H9 (cell line): Measurements from ENCODE around the gene ITGA8. TPM values are rescaled to one million over a fixed set of nuclear protein-coding genes. Genes with fewer than 3 reads are reported as not detected.

Experiments used
- DNase-seq: peaks from one replicate; pipeline ENCODE4 v3.0.0-alpha.2; 2017
- H2AFZ ChIP-seq: one replicate; pipeline ENCODE4 v1.6.1; 2013; ENCODE audit warnings: mild to moderate bottlenecking, low read length, control low read depth, moderate library complexity
- H2AK5ac ChIP-seq: 2 replicates; pipeline ENCODE4 v1.6.1; 2013; ENCODE audit warnings: low read length, control low read depth, mixed read lengths; ENCODE audit not compliant: insufficient read length
- H2BK120ac ChIP-seq: one replicate; pipeline ENCODE4 v1.6.1; 2013; ENCODE audit warnings: low read depth, mild to moderate bottlenecking, low read length, control low read depth, inconsistent platforms; ENCODE audit not compliant: poor library complexity, severe bottlenecking
- H2BK12ac ChIP-seq: 2 replicates; pipeline ENCODE4 v1.6.1; 2013; ENCODE audit warnings: low read length, control low read depth, mixed read lengths, low read depth; ENCODE audit not compliant: insufficient read length
- H2BK15ac ChIP-seq: 2 replicates; pipeline ENCODE4 v1.6.1; 2013; ENCODE audit warnings: low read depth, low read length, control low read depth
- H2BK20ac ChIP-seq: one replicate; pipeline ENCODE4 v1.6.1; 2013; ENCODE audit warnings: low read depth, mild to moderate bottlenecking, low read length, control low read depth, inconsistent platforms; ENCODE audit not compliant: poor library complexity, severe bottlenecking
- H2BK5ac ChIP-seq: 2 replicates; pipeline ENCODE4 v1.6.1; 2013; ENCODE audit warnings: low read length, control low read depth, mixed read lengths; ENCODE audit not compliant: insufficient read length
- H3K14ac ChIP-seq: 2 replicates; pipeline ENCODE4 v1.6.1; 2013; ENCODE audit warnings: low read length, control low read depth; ENCODE audit not compliant: insufficient read depth
- H3K18ac ChIP-seq: 2 replicates; pipeline ENCODE4 v1.6.1; 2013; ENCODE audit warnings: low read depth, mild to moderate bottlenecking, mixed read lengths, low read length, control low read depth; ENCODE audit not compliant: insufficient read length
- H3K23ac ChIP-seq: 2 replicates; pipeline ENCODE4 v1.6.1; 2013; ENCODE audit warnings: low read length, control low read depth, mixed read lengths, low read depth; ENCODE audit not compliant: insufficient read length
- H3K23me2 ChIP-seq: 2 replicates; pipeline ENCODE4 v1.6.1; 2013; ENCODE audit warnings: low read depth, mild to moderate bottlenecking, mixed read lengths, low read length, control low read depth; ENCODE audit not compliant: insufficient read length, poor library complexity, severe bottlenecking
- H3K27ac ChIP-seq: 2 replicates; pipeline ENCODE4 v1.5.1; 2013; ENCODE audit warnings: low read length, control low read depth, mixed read lengths, low read depth; ENCODE audit not compliant: insufficient read length
- H3K27me3 ChIP-seq: 2 replicates; pipeline ENCODE4 v1.6.1; 2013; ENCODE audit warnings: low read length, control low read depth, inconsistent platforms; ENCODE audit not compliant: insufficient read depth
- H3K4ac ChIP-seq: 2 replicates; pipeline ENCODE4 v1.6.1; 2013; ENCODE audit warnings: low read depth, mild to moderate bottlenecking, control low read depth, inconsistent platforms, low read length, moderate library complexity
- H3K4me1 ChIP-seq: 2 replicates; pipeline ENCODE4 v1.6.1; 2013; ENCODE audit warnings: low read length, control low read depth, inconsistent platforms; ENCODE audit not compliant: insufficient read depth
- H3K4me2 ChIP-seq: 2 replicates; pipeline ENCODE4 v1.6.1; 2013; ENCODE audit warnings: low read length, control low read depth, mixed read lengths; ENCODE audit not compliant: insufficient read length, insufficient read depth
- H3K56ac ChIP-seq: 2 replicates; pipeline ENCODE4 v1.6.1; 2013; ENCODE audit warnings: low read depth, mild to moderate bottlenecking, mixed read lengths, low read length, control low read depth; ENCODE audit not compliant: insufficient read length
- H3K79me1 ChIP-seq: 2 replicates; pipeline ENCODE4 v1.6.1; 2013; ENCODE audit warnings: low read depth, mild to moderate bottlenecking, moderate library complexity, low read length, control low read depth, inconsistent platforms; ENCODE audit not compliant: insufficient read depth, poor library complexity, severe bottlenecking
- H3K79me2 ChIP-seq: 2 replicates; pipeline ENCODE4 v1.6.1; 2013; ENCODE audit warnings: low read length, control low read depth, inconsistent platforms; ENCODE audit not compliant: insufficient read depth
- H3K9ac ChIP-seq: 2 replicates; pipeline ENCODE4 v1.6.1; 2013; ENCODE audit warnings: low read length, control low read depth, mixed read lengths; ENCODE audit not compliant: insufficient read length; ENCODE audit errors: extremely low read depth
- H3K9me3 ChIP-seq: one replicate; pipeline ENCODE4 v1.6.1; 2013; ENCODE audit warnings: low read depth, low read length, inconsistent platforms; ENCODE audit not compliant: control insufficient read depth
- H3T11ph ChIP-seq: one replicate; pipeline ENCODE4 v1.6.1; 2013; ENCODE audit warnings: mild to moderate bottlenecking, low read length, control low read depth, inconsistent platforms
- H4K20me1 ChIP-seq: one replicate; pipeline ENCODE4 v1.6.1; 2013; ENCODE audit not compliant: control insufficient read depth, insufficient read length, insufficient read depth
- H4K5ac ChIP-seq: 2 replicates; pipeline ENCODE4 v1.6.1; 2013; ENCODE audit warnings: low read depth, mild to moderate bottlenecking, mixed read lengths, low read length, control low read depth; ENCODE audit not compliant: insufficient read length
- H4K8ac ChIP-seq: replicated peaks from 2 replicates; pipeline ENCODE4 v1.6.1; 2013; ENCODE audit warnings: low read length, control low read depth, mixed read lengths, low read depth; ENCODE audit not compliant: insufficient read length
- H4K91ac ChIP-seq: 2 replicates; pipeline ENCODE4 v1.6.1; 2013; ENCODE audit warnings: low read depth, mild to moderate bottlenecking, moderate library complexity, mixed read lengths, low read length, control low read depth; ENCODE audit not compliant: insufficient read length
- H3K27ac Mint-ChIP-seq, 3 experiments: 2 replicates in 2 of 3; 3 replicates in 1 of 3; pipeline ENCODE4 v1.8.0; 2020 to 2021; ENCODE audit warnings: mixed read lengths in 3 of 3, mild to moderate bottlenecking in 1 of 3, moderate library complexity in 1 of 3
- H3K27me3 Mint-ChIP-seq: 2 replicates; pipeline ENCODE4 v1.8.0; 2021; ENCODE audit warnings: low read depth, mild to moderate bottlenecking, moderate library complexity, mixed read lengths
- H3K36me3 Mint-ChIP-seq, 3 experiments: 2 replicates in 2 of 3; 3 replicates in 1 of 3; pipeline ENCODE4 v1.8.0; 2020 to 2021; ENCODE audit warnings: low read depth in 3 of 3, mixed read lengths in 3 of 3; ENCODE audit not compliant: insufficient read depth in 1 of 3
- H3K4me1 Mint-ChIP-seq, 2 experiments: 2 replicates each; pipeline ENCODE4 v1.8.0; 2020; ENCODE audit warnings: mixed read lengths in 2 of 2
- H3K4me3 Mint-ChIP-seq, 2 experiments: 2 replicates in 1 of 2; 3 replicates in 1 of 2; pipeline ENCODE4 v1.8.0; 2020 to 2021; ENCODE audit warnings: mild to moderate bottlenecking in 2 of 2, mixed read lengths in 2 of 2, moderate library complexity in 1 of 2
- H3K9me3 Mint-ChIP-seq, 2 experiments: 2 replicates in 1 of 2; 3 replicates in 1 of 2; pipeline ENCODE4 v1.8.0; 2020; ENCODE audit warnings: mild to moderate bottlenecking in 2 of 2, mixed read lengths in 2 of 2, moderate library complexity in 1 of 2
- WGBS: extraction: QIAGEN DNeasy Blood & Tissue Kit; methylation state at CpG from one replicate; pipeline ENCODE4 v1.1.7; 2013; ENCODE audit warnings: missing lambda C conversion rate, low lambda C conversion rate, mixed read lengths; ENCODE audit not compliant: insufficient read length; ENCODE audit errors: extremely low coverage; 5-methylcytosine and 5-hydroxymethylcytosine counted together
- total RNA-seq: library from RNA; stranded (reverse); gene quantifications from 2 replicates; pipeline ENCODE4 v1.2.1, GENCODE V29; 2021
- TF ChIP-seq, protein P1 (sequence below): fragments of 200-600 bp; sonication (generic); conservative IDR thresholded peaks from 3 replicates; pipeline ENCODE4 v1.8.0; 2021; ENCODE audit warnings: antibody characterized with exemption, mild to moderate bottlenecking

Gene ITGA8
- total RNA-seq, 1 experiment from 2014 or later: not detected

- no peaks in the 10 kb centered on the region; a peak in 1 of 4 replicates for H3K4me1 Mint-ChIP-seq
- H2AK5ac ChIP-seq: no peak overlapping the region
- H2BK5ac ChIP-seq: no peak overlapping the region
- peak; percentile 53 for DNase-seq
- no peak overlapping the region for H2AFZ ChIP-seq
- H3K14ac ChIP-seq: no peak overlapping the region
- H3K79me1 ChIP-seq: no peaks in the 10 kb centered on the region
- no peaks in the 10 kb centered on the region; the same call in 1 of the 2 replicates for H3K27me3 Mint-ChIP-seq
- H3K36me3 Mint-ChIP-seq: no peaks in the 10 kb centered on the region
- no peak overlapping the region for H2BK15ac ChIP-seq
- H3K79me2 ChIP-seq: no peaks in the 10 kb centered on the region
- H3K9me3 ChIP-seq: no peaks in the 10 kb centered on the region
- no peaks in the 10 kb centered on the region for H3K27me3 ChIP-seq
- no peaks in the 10 kb centered on the region for H3K23me2 ChIP-seq
- WGBS: no CpG with 5 or more reads among the region's 5 CpGs
- no peaks in the 10 kb centered on the region; the same call in 1 of the 2 replicates for H3K4me1 ChIP-seq
- H3K56ac ChIP-seq: no peak overlapping the region
- no peak overlapping the region for H3K4me3 Mint-ChIP-seq
- H3K27ac Mint-ChIP-seq: peak overlapping the region in 1 of 3 experiments; percentile 73; a peak in 1 of 7 replicates
- no peak overlapping the region for H3K23ac ChIP-seq
- no peak overlapping the region for H3K18ac ChIP-seq
- no peak overlapping the region for H2BK12ac ChIP-seq
- H3K4me2 ChIP-seq: no peak overlapping the region
- H3K9ac ChIP-seq: no peak overlapping the region
- H2BK120ac ChIP-seq: no peak overlapping the region
- no peak overlapping the region for H4K5ac ChIP-seq
- no peak overlapping the region for H4K91ac ChIP-seq
- H4K8ac ChIP-seq: no peak overlapping the region
- H4K20me1 ChIP-seq: no peaks in the 10 kb centered on the region
- H3K4ac ChIP-seq: no peak overlapping the region
- no peak overlapping the region for H2BK20ac ChIP-seq
- no peak overlapping the region for H3T11ph ChIP-seq
- TF ChIP-seq, protein P1, sequence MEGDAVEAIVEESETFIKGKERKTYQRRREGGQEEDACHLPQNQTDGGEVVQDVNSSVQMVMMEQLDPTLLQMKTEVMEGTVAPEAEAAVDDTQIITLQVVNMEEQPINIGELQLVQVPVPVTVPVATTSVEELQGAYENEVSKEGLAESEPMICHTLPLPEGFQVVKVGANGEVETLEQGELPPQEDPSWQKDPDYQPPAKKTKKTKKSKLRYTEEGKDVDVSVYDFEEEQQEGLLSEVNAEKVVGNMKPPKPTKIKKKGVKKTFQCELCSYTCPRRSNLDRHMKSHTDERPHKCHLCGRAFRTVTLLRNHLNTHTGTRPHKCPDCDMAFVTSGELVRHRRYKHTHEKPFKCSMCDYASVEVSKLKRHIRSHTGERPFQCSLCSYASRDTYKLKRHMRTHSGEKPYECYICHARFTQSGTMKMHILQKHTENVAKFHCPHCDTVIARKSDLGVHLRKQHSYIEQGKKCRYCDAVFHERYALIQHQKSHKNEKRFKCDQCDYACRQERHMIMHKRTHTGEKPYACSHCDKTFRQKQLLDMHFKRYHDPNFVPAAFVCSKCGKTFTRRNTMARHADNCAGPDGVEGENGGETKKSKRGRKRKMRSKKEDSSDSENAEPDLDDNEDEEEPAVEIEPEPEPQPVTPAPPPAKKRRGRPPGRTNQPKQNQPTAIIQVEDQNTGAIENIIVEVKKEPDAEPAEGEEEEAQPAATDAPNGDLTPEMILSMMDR: peak; percentile 53; the same call in 2 of the 3 replicates
- no peak overlapping the region for H3K27ac ChIP-seq
- no peaks in the 10 kb centered on the region for H3K9me3 Mint-ChIP-seq
These were observed 58.7 kb downstream of the ITGA8 start for GRCh38 chr10:15660990-15661389.
